ENCODE data around the gene CARS1. TPM values are rescaled to one million over a fixed set of nuclear protein-coding genes. Genes with fewer than 3 reads are reported as not detected.

The CARS1 gene
- total and polyA plus RNA-seq, 9 donors: 12.5 to 148 (median 17.6) TPM

DNA sequence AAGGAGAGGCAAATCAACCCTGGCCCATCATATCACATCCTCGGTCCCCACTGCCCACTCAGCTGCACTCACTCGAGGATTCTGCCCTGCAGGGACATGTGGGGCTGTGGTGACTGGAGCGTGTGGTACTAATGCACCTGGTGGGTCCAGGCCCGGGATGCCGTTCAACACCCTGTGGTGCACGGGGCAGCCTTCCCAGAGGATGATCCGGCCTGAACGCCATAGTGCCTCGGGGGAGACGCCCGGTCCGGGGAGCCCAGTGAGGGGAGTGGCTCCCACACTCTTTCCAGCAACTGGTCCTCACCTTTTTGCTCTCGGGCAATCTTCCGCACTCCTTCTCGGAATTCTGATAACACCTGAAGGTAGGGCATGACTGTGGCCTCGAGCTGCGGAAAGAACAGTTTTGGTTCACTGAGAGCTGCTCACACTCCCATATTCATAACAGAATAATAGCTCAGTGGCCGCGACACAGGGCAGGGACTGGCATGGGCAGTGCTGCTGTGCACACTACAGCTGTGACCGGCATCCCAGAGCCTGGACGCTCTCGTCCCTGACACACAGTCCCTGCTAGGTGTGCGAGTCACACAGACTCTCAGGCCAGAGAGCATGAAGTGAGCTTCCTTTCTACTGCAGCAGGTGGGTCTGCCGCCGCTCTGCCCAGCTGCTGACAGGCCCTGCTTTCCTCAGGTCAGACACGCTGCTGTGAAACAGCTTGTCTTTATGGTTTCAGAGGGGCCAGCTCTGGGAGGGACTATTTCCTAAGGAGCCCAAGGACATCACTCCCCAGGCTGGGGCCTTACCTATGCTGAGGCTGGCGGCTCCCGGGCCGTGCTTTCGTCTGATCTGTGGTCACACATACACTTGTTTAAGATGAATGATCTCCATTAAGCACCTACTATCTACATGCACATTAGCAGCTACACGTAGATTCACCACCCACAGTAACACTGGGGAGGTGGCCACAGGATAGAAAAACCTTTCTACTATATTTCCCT lies 45.0 kb downstream of the CARS1 start:
- TF ChIP-seq POLR2A (IDR thresholded peaks at IDR 0.05) (no peak), EP300 (IDR thresholded peaks at IDR 0.05) (no peak)
- TF ChIP-seq, protein P1, sequence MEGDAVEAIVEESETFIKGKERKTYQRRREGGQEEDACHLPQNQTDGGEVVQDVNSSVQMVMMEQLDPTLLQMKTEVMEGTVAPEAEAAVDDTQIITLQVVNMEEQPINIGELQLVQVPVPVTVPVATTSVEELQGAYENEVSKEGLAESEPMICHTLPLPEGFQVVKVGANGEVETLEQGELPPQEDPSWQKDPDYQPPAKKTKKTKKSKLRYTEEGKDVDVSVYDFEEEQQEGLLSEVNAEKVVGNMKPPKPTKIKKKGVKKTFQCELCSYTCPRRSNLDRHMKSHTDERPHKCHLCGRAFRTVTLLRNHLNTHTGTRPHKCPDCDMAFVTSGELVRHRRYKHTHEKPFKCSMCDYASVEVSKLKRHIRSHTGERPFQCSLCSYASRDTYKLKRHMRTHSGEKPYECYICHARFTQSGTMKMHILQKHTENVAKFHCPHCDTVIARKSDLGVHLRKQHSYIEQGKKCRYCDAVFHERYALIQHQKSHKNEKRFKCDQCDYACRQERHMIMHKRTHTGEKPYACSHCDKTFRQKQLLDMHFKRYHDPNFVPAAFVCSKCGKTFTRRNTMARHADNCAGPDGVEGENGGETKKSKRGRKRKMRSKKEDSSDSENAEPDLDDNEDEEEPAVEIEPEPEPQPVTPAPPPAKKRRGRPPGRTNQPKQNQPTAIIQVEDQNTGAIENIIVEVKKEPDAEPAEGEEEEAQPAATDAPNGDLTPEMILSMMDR (IDR thresholded peaks at IDR 0.05): no peak
- peak in 1 of 5 donors; percentile 24 for DNase-seq
- Histone ChIP-seq H3K36me3 (no peaks in the 10 kb centered on the region), H3K27ac (no peak overlapping the region), H3K9me3 (no peaks in the 10 kb centered on the region), H3K4me1 (ENCODE audit: insufficient read depth) (no peaks in the 10 kb centered on the region), H3K27me3 (no peaks in the 10 kb centered on the region), H3K4me3 (no peak overlapping the region)
- 87 to 88% (median 88%) methylated on average over 31 of the region's 31 CpGs for WGBS, 3 donors
- intact Hi-C loops (cut with DNase I): no loop called here

DNA sequence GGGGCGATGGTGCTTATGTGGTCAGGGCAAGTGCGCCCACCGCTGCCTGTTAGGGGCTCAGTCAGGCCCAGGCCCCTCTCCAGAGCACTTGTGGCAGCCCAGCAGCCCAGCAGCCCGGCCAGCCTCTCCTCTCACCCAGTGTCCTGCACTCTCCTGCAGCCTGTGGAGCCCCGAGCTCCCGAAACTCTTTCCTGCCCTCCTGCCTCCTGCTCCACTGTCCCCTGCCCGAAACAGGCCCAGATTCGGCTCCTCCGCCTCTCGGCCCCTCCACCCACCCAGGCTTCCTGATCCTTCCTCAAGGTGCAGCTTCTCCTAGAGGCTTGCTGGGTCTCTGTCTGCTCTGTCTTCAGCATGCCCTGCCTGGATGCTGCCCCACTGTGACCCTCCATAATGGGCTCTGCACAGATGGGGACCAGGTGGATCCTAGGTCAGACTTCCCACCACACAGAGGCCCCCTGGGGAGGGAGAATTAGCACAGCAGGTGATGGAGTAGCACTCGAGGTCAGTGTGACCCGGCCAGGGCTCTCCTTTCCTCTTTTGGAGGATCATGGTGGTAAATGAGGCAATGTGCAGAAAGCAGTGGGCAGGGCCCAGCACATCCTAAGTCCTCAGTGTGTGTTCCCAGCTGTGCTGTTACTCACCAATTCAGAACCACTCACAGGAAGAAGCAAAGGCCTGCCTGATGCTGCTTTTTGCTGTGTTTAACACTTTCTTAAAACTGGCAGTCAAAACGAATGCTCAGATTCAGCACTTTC lies 46.5 kb downstream of the CARS1 start:
- H3K36me3 ChIP-seq: no peaks in the 10 kb centered on the region
- DNase-seq: peak in 1 of 5 donors; percentile 31
- H3K27me3 ChIP-seq: no peaks in the 10 kb centered on the region
- TF ChIP-seq, protein P1 (IDR thresholded peaks at IDR 0.05): no peak
- TF ChIP-seq EP300 (IDR thresholded peaks at IDR 0.05) (no peak), POLR2A (IDR thresholded peaks at IDR 0.05) (no peak)
- no peaks in the 10 kb centered on the region for H3K9me3 ChIP-seq
- intact Hi-C loops (cut with DNase I): no loop called here
- H3K4me1 ChIP-seq (ENCODE audit: insufficient read depth): no peaks in the 10 kb centered on the region
- 73 to 80% (median 77%) methylated on average over 13 of the region's 13 CpGs for WGBS, 3 donors
- no peak overlapping the region for H3K27ac ChIP-seq
- no peak overlapping the region for H3K4me3 ChIP-seq

DNA sequence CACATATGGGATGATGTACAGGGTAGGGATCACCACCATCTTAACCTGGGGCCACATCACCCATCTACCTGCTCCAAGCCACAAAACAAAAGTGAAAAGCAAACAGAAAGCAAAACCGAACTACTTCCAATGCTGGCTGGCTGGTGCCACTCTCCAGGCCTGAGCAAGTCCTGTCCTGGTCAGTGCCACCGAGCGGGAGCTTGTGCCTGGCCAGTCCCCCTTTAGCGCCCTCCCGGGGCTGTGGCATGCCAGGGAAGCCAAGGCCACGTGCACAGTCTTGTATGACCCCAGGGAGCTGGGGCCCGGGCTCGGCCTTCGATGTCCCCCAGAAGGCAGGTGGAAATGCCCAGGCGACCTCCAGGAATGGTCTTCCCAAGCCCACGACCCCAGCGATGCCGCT lies 47.2 kb downstream of the CARS1 start:
- Histone ChIP-seq H3K27ac (no peak overlapping the region), H3K36me3 (no peaks in the 10 kb centered on the region), H3K27me3 (no peaks in the 10 kb centered on the region), H3K4me1 (ENCODE audit: insufficient read depth) (no peaks in the 10 kb centered on the region), H3K4me3 (no peak overlapping the region), H3K9me3 (no peaks in the 10 kb centered on the region)
- intact Hi-C loops (cut with DNase I): no loop called here
- 88 to 91% (median 89%) methylated on average over 13 of the region's 13 CpGs for WGBS, 3 donors
- no peak for DNase-seq
- TF ChIP-seq EP300 (IDR thresholded peaks at IDR 0.05) (no peak), POLR2A (IDR thresholded peaks at IDR 0.05) (no peak)
- TF ChIP-seq, protein P1 (IDR thresholded peaks at IDR 0.05): no peak

DNA sequence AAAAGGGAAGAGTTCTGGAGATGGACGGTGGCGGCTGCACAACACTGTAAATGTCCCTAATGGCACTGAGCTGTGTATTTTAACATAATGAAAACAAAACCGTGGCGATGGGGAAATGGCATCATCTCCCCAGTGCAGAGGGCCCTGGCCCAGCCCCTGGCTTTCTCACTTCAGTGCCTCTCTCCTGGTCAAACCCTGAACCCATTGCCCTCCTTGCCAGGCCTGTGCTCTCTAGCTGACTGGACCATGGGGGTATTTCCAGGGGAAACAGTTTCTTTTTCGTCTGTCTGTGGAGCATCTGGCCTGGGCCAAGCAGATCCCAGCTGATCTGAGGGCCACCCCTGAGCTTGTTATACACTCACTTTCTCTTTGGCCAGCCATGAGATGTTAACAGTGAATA lies 47.7 kb downstream of the CARS1 start:
- WGBS, 3 donors: 72 to 77% (median 72%) methylated on average over 5 of the region's 5 CpGs
- Histone ChIP-seq H3K27me3 (no peaks in the 10 kb centered on the region), H3K4me3 (no peak overlapping the region), H3K27ac (no peak overlapping the region), H3K36me3 (no peaks in the 10 kb centered on the region), H3K9me3 (no peaks in the 10 kb centered on the region), H3K4me1 (ENCODE audit: insufficient read depth) (no peaks in the 10 kb centered on the region)
- TF ChIP-seq EP300 (IDR thresholded peaks at IDR 0.05): no peak
- TF ChIP-seq, protein P1 (IDR thresholded peaks at IDR 0.05): no peak
- TF ChIP-seq POLR2A (IDR thresholded peaks at IDR 0.05): no peak
- peak in 1 of 5 donors; percentile 13 for DNase-seq
- intact Hi-C loops (cut with DNase I): no loop called here

Measured in ovary (tissue), 9 donors.